Fibroblast of lung (primary cell): ENCODE data around the gene ZNF641. TPM values are rescaled to one million over a fixed set of nuclear protein-coding genes. Genes with fewer than 3 reads are reported as not detected.

Experiments
- DNase-seq, 2 donors: peaks; one replicate each; pipeline versions ENCODE4 v3.0.0 to v3.0.0-alpha.2; 2010; ENCODE audit warnings: low read depth in 2 of 2
- H2AFZ ChIP-seq: 2 replicates; pipeline ENCODE4 v1.5.1; 2012; ENCODE audit warnings: low read length, control low read depth, inconsistent platforms
- H3K27ac ChIP-seq: 2 replicates; pipeline ENCODE4 v1.5.1; 2011; ENCODE audit warnings: low read length, control low read depth; ENCODE audit not compliant: insufficient read depth
- H3K27me3 ChIP-seq: 2 replicates; pipeline ENCODE4 v1.5.1; 2011; ENCODE audit warnings: mild to moderate bottlenecking, low read length; ENCODE audit not compliant: control insufficient read depth, insufficient read depth
- H3K36me3 ChIP-seq: 2 replicates; pipeline ENCODE4 v1.5.1; 2011; ENCODE audit warnings: low read length; ENCODE audit not compliant: control insufficient read depth, insufficient read depth
- H3K4me1 ChIP-seq: 2 replicates; pipeline ENCODE4 v1.5.1; 2011; ENCODE audit warnings: low read length; ENCODE audit not compliant: control insufficient read depth, insufficient read depth; ENCODE audit errors: extremely low read depth
- H3K4me2 ChIP-seq: 2 replicates; pipeline ENCODE4 v1.5.1; 2011; ENCODE audit warnings: low read length, control low read depth; ENCODE audit not compliant: insufficient read depth; ENCODE audit errors: extremely low read depth
- H3K4me3 ChIP-seq, 4 experiments: fragments of 200-600 bp in 1 of 4; sonication (generic) in 1 of 4; replicated peaks in 1 of 4; 2 replicates each; pipeline ENCODE4 v1.5.1; 2011 to 2016; ENCODE audit warnings: low read length in 4 of 4, low read depth in 3 of 4, mild to moderate bottlenecking in 3 of 4, control low read depth in 2 of 4, inconsistent platforms in 1 of 4, mixed read lengths in 1 of 4; ENCODE audit not compliant: insufficient read depth in 1 of 4; ENCODE audit errors: control extremely low read depth in 1 of 4
- H3K79me2 ChIP-seq: 2 replicates; pipeline ENCODE4 v1.5.1; 2012; ENCODE audit warnings: mild to moderate bottlenecking, low read length, inconsistent platforms; ENCODE audit not compliant: control insufficient read depth, insufficient read depth
- H3K9ac ChIP-seq: 2 replicates; pipeline ENCODE4 v1.5.1; 2011; ENCODE audit warnings: mild to moderate bottlenecking, low read length, control low read depth; ENCODE audit not compliant: insufficient read depth
- H3K9me3 ChIP-seq: 2 replicates; pipeline ENCODE4 v1.5.1; 2012; ENCODE audit warnings: low read depth, low read length; ENCODE audit not compliant: control insufficient read depth, insufficient read depth
- H4K20me1 ChIP-seq: 2 replicates; pipeline ENCODE4 v1.5.1; 2011; ENCODE audit warnings: low read length; ENCODE audit not compliant: control insufficient read depth, insufficient read depth; ENCODE audit errors: extremely low read depth
- CTCF ChIP-seq, 2 donors: IDR thresholded peaks in 1 of 2; conservative IDR thresholded peaks in 1 of 2; 1 replicate in 1 of 2; 2 replicates in 1 of 2; pipeline ENCODE4 v1.5.1; 2011 to 2012; ENCODE audit warnings: low read length in 2 of 2, control low read depth in 1 of 2, inconsistent platforms in 1 of 2, low read depth in 1 of 2, mild to moderate bottlenecking in 1 of 2
- EZH2 ChIP-seq: IDR thresholded peaks from 2 replicates; pipeline ENCODE4 v1.5.1; 2012; ENCODE audit warnings: low read length, control low read depth, mild to moderate bottlenecking; ENCODE audit errors: missing control alignments
- polyA plus RNA-seq, 2 donors: library from polyadenylated mRNA; depleted of rRNA in 1 of 2; stranded (reverse) in 1 of 2; unstranded in 1 of 2; fragments of >200 nt; gene quantifications; 2 replicates each; pipeline ENCODE4 v1.2.1, GENCODE V29; 2011 to 2012; ENCODE audit warnings: missing spikeins in 1 of 2
- total RNA-seq: library from RNA; depleted of rRNA; stranded (reverse); fragments of >200 nt; gene quantifications from 2 replicates; pipeline ENCODE4 v1.2.1, GENCODE V29; 2014

Gene ZNF641
- total and polyA plus RNA-seq, 2 donors (not counting 1 experiment from before 2014, with no cell fraction given), result 4.2 to 8.1 TPM

GRCh38 chr12:48292040-48292439 lies 58.7 kb downstream of the ZNF641 start:
- Histone ChIP-seq H3K9me3 (no peaks in the 10 kb centered on the region), H3K27ac (no peak overlapping the region), H2AFZ (no peak overlapping the region), H3K4me3 (no peak overlapping the region), H3K36me3 (no peaks in the 10 kb centered on the region), H4K20me1 (no peaks in the 10 kb centered on the region), H3K27me3 (peaks cover 3% of the 10 kb centered on the region), H3K4me1 (no peaks in the 10 kb centered on the region), H3K9ac (no peak overlapping the region), H3K79me2 (no peaks in the 10 kb centered on the region), H3K4me2 (no peak overlapping the region)
- TF ChIP-seq CTCF (conservative IDR thresholded peaks at IDR 0.05 in 1 of 2, IDR thresholded peaks at IDR 0.05 in 1 of 2; ENCODE audit: low read depth in 1 of 2, low read length in 2 of 2), result no peak
- no peak for DNase-seq

GRCh38 chr12:48291511-48291910 lies 59.2 kb downstream of the ZNF641 start:
- Histone ChIP-seq H3K79me2 (no peaks in the 10 kb centered on the region), H3K27ac (no peak overlapping the region), H3K4me2 (no peak overlapping the region), H3K4me1 (no peaks in the 10 kb centered on the region), H3K9me3 (no peaks in the 10 kb centered on the region), H2AFZ (no peak overlapping the region), H3K4me3 (no peak overlapping the region), H3K36me3 (no peaks in the 10 kb centered on the region), H3K9ac (no peak overlapping the region), H4K20me1 (no peaks in the 10 kb centered on the region), H3K27me3 (no peaks in the 10 kb centered on the region)
- TF ChIP-seq EZH2 (no peak), CTCF (conservative IDR thresholded peaks at IDR 0.05 in 1 of 2, IDR thresholded peaks at IDR 0.05 in 1 of 2; ENCODE audit: low read depth in 1 of 2, low read length in 2 of 2) (no peak)
- no peak for DNase-seq

- H3K4me1 ChIP-seq, result no peaks in the 10 kb centered on the region
- no peaks in the 10 kb centered on the region for H3K79me2 ChIP-seq
- H2AFZ ChIP-seq, result no peak overlapping the region
- no peaks in the 10 kb centered on the region for H3K9me3 ChIP-seq
- H3K4me3 ChIP-seq, result no peak overlapping the region
- TF ChIP-seq EZH2 (no peak), CTCF (conservative IDR thresholded peaks at IDR 0.05 in 1 of 2, IDR thresholded peaks at IDR 0.05 in 1 of 2; ENCODE audit: low read depth in 1 of 2, low read length in 2 of 2) (no peak)
- H4K20me1 ChIP-seq, result no peaks in the 10 kb centered on the region
- DNase-seq, result no peak
- H3K27ac ChIP-seq, result no peak overlapping the region
- H3K27me3 ChIP-seq, result no peaks in the 10 kb centered on the region
- no peaks in the 10 kb centered on the region for H3K36me3 ChIP-seq
- H3K9ac ChIP-seq, result no peak overlapping the region
- H3K4me2 ChIP-seq, result no peak overlapping the region
These were observed 62.1 kb downstream of the ZNF641 start for GRCh38 chr12:48288387-48289268.

Other genes starting within 250 kb of the ZNF641 start
- gene SENP1, start 244.8 kb downstream of the ZNF641 start, total RNA-seq, result 12.8 and 14.7 TPM in 2 replicates
- 17.9 and 19.1 TPM in 2 replicates for gene SENP1, start 244.8 kb downstream of the ZNF641 start, polyA plus RNA-seq
- gene PFKM, start 231.6 kb downstream of the ZNF641 start, total RNA-seq, result 87.1 and 98.9 TPM in 2 replicates
- gene PFKM, start 231.6 kb downstream of the ZNF641 start, polyA plus RNA-seq, result 87.6 and 88.4 TPM in 2 replicates
- gene ASB8, start 193.4 kb downstream of the ZNF641 start, total RNA-seq, result 13.1 and 23.8 TPM in 2 replicates
- gene ASB8, start 193.4 kb downstream of the ZNF641 start, polyA plus RNA-seq, result 32.8 and 35.0 TPM in 2 replicates
- gene CCDC184, start 167.3 kb downstream of the ZNF641 start, total RNA-seq, result under 0.01 and 0.17 TPM in 2 replicates
- 0.28 and 0.30 TPM in 2 replicates for gene CCDC184, start 167.3 kb downstream of the ZNF641 start, polyA plus RNA-seq
- gene OR10AD1, start 147.6 kb downstream of the ZNF641 start, total RNA-seq, result not detected in 2 replicates
- gene OR10AD1, start 147.6 kb downstream of the ZNF641 start, polyA plus RNA-seq, result not detected in 2 replicates
- not detected in 2 replicates for gene ANP32D, start 121.6 kb upstream of the ZNF641 start, total RNA-seq
- gene ANP32D, start 121.6 kb upstream of the ZNF641 start, polyA plus RNA-seq, result not detected in 2 replicates
- not detected in 2 replicates for gene C12orf54, start 131.6 kb upstream of the ZNF641 start, total RNA-seq
- gene C12orf54, start 131.6 kb upstream of the ZNF641 start, polyA plus RNA-seq, result not detected in 2 replicates
- not detected in 2 replicates for gene OR8S1, start 174.7 kb upstream of the ZNF641 start, total RNA-seq
- gene OR8S1, start 174.7 kb upstream of the ZNF641 start, polyA plus RNA-seq, result not detected in 2 replicates
- gene LALBA, start 219.1 kb upstream of the ZNF641 start, total RNA-seq, result not detected in 2 replicates
- not detected in 2 replicates for gene LALBA, start 219.1 kb upstream of the ZNF641 start, polyA plus RNA-seq